ENCODE data around the gene ATP6V0A1. TPM values are rescaled to one million over a fixed set of nuclear protein-coding genes. Genes with fewer than 3 reads are reported as not detected.

ATP6V0A1 gene
- total RNA-seq, 1 donor from 2014 or later = 61.3 TPM

- Mint-ChIP-seq H3K27me3 (ENCODE audit: low read depth) (no peaks in the 10 kb centered on the region), H3K36me3 (ENCODE audit: low read depth) (peaks cover 7% of the 10 kb centered on the region), H3K27ac (ENCODE audit: unreplicated experiment) (peak overlapping the region; percentile 61), H3K4me1 (ENCODE audit: low read depth) (peaks cover 48% of the 10 kb centered on the region), H3K4me3 (ENCODE audit: unreplicated experiment) (peak overlapping the region; percentile 60), H3K9me3 (ENCODE audit: low read depth) (no peaks in the 10 kb centered on the region)
- TF ChIP-seq CTCF (IDR thresholded peaks at IDR 0.05) = no peak
- no peak for DNase-seq (ENCODE audit: low spot score)
Observed at GRCh38 chr17:42563950-42564349, 105.3 kb downstream of the ATP6V0A1 start.

- no peak for TF ChIP-seq CTCF (IDR thresholded peaks at IDR 0.05)
- H3K9me3 Mint-ChIP-seq (ENCODE audit: low read depth) = no peaks in the 10 kb centered on the region
- no peaks in the 10 kb centered on the region for H3K27me3 Mint-ChIP-seq (ENCODE audit: low read depth)
- H3K4me1 Mint-ChIP-seq (ENCODE audit: low read depth) = peaks cover 52% of the 10 kb centered on the region
- no peak overlapping the region for H3K4me3 Mint-ChIP-seq (ENCODE audit: unreplicated experiment)
- peak overlapping the region; percentile 51 for H3K27ac Mint-ChIP-seq (ENCODE audit: unreplicated experiment)
- H3K36me3 Mint-ChIP-seq (ENCODE audit: low read depth) = peaks cover 11% of the 10 kb centered on the region
- no peak for DNase-seq (ENCODE audit: low spot score)
Observed at GRCh38 chr17:42564815-42565522, 106.3 kb downstream of the ATP6V0A1 start.

- H3K9me3 Mint-ChIP-seq (ENCODE audit: low read depth) = no peaks in the 10 kb centered on the region
- H3K4me3 Mint-ChIP-seq (ENCODE audit: unreplicated experiment) = no peak overlapping the region
- H3K27me3 Mint-ChIP-seq (ENCODE audit: low read depth) = no peaks in the 10 kb centered on the region
- no peak for DNase-seq (ENCODE audit: low spot score)
- no peak for TF ChIP-seq CTCF (IDR thresholded peaks at IDR 0.05)
- peak overlapping the region; percentile 91 for H3K27ac Mint-ChIP-seq (ENCODE audit: unreplicated experiment)
- H3K4me1 Mint-ChIP-seq (ENCODE audit: low read depth) = peaks cover 47% of the 10 kb centered on the region
- peaks cover 12% of the 10 kb centered on the region for H3K36me3 Mint-ChIP-seq (ENCODE audit: low read depth)
Observed at GRCh38 chr17:42565523-42566214, 107.0 kb downstream of the ATP6V0A1 start.

- TF ChIP-seq CTCF (IDR thresholded peaks at IDR 0.05) = no peak
- peak overlapping the region; percentile 91 for H3K27ac Mint-ChIP-seq (ENCODE audit: unreplicated experiment)
- H3K9me3 Mint-ChIP-seq (ENCODE audit: low read depth) = no peaks in the 10 kb centered on the region
- H3K4me3 Mint-ChIP-seq (ENCODE audit: unreplicated experiment) = peak overlapping the region; percentile 89
- H3K36me3 Mint-ChIP-seq (ENCODE audit: low read depth) = peaks cover 18% of the 10 kb centered on the region
- H3K27me3 Mint-ChIP-seq (ENCODE audit: low read depth) = no peaks in the 10 kb centered on the region
- no peak for DNase-seq (ENCODE audit: low spot score)
- peaks cover 44% of the 10 kb centered on the region for H3K4me1 Mint-ChIP-seq (ENCODE audit: low read depth)
Observed at GRCh38 chr17:42566215-42566882, 107.7 kb downstream of the ATP6V0A1 start.

GRCh38 chr17:42566883-42567573 is 108.3 kb downstream of the ATP6V0A1 start, which contains the start of gene MLX:
TSS of gene MLX (plus strand) at chr17:42567100. CDS start at chr17:42567125, 25 bp downstream.
- no peaks in the 10 kb centered on the region for H3K9me3 Mint-ChIP-seq (ENCODE audit: low read depth)
- peak within 1 kb of the TSS; percentile 91 for H3K27ac Mint-ChIP-seq (ENCODE audit: unreplicated experiment)
- peaks cover 22% of the 10 kb centered on the region for H3K36me3 Mint-ChIP-seq (ENCODE audit: low read depth)
- H3K4me3 Mint-ChIP-seq (ENCODE audit: unreplicated experiment) = peak within 1 kb of the TSS; percentile 89
- peaks cover 37% of the 10 kb centered on the region for H3K4me1 Mint-ChIP-seq (ENCODE audit: low read depth)
- DNase-seq (ENCODE audit: low spot score) = peak; percentile 96
- H3K27me3 Mint-ChIP-seq (ENCODE audit: low read depth) = no peaks in the 10 kb centered on the region
- peak; percentile 27 for TF ChIP-seq CTCF (IDR thresholded peaks at IDR 0.05)
